Activated CD8-positive, alpha-beta memory T cell treated with anti-CD3 and anti-CD28 coated beads for 48 hours (primary cell): ENCODE measurements around the gene DRC7.
A peak's percentile ranks its signal among the peaks of the same experiment; 100 is the strongest.

Experiments used
- DNase-seq, 3 experiments: peaks; one replicate each; pipeline ENCODE4 v3.0.0-alpha.2; 2020; ENCODE audit warnings: low read depth in 2 of 3, low spot score in 2 of 3

Gene DRC7

DNA sequence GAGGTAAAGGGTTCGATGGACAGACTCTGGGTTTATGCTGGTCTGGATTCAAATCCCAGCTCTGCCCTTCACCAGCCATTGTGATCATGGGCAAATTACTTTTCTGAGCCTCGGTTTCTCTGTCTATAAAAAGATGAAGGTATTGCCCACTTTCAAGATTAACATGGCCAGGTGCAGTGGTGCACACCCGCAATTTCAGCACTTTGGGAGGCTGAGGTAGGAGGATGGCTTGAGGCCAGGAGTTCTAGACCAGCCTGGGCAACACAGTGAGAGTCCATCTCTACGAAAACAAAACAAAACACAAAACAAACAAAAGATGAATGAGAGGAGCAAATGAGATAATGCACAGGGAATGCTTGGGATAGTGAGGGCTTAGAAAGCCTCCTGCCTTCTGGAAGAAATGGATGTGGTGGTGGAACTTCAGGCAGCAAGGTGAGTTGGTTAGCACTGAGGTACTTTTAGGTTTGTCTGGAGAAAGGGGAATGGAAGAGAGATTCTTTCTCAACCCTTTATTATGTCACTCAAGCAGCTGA is 18.0 kb upstream of the DRC7 start:
- DNase-seq, result no peak

DNA sequence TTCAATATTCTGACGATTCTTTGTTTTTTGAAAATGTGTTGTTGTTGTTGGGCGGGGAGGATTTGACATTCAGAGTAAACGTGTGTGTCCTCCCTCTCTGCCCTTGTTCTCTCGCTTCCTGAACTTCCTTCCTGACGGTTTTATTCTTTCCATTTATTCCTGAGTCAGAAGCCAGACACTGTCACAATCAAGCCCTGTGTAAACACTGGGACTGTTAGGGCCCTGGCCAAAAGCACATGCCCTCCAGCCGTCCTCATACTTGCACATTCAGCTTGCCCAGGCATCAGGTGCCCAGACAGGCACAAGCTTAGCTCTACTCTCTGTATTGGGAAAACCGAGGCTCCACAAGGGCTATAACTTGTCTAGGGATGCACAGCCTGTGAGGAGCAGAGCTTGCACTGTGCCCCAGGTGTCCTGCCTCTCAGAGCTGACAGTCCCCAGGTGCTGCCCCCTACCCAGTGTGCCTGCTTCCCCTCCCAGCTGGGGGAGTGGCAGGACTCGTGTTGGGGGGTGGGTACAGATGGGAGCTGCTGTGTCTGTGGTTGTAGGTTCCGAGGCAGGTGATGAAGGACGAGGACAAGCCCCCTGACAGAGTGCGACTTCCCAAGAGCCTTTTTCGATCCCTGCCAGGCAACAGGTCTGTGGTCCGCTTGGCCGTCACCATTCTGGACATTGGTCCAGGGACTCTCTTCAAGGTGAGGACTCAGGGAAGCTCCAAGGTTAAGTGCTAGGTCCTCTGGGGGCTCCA is 16.8 kb upstream of the DRC7 start:
- DNase-seq, result no peak

DNA sequence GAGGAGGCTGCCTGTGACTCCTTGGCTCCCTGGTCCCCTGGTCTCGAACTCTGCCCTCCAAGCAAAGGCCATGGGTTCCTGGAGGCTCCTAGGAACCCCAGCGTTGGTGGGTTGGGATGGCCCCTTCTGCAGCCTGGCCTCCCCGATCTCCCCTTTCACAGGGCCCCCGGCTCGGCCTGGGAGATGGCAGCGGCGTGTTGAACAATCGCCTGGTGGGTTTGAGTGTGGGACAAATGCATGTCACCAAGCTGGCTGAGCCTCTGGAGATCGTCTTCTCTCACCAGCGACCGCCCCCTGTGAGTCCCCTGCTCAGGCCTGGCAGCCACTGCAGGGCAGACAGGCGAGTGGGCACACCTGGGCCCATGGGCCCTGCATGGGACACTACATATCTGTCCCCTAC is 15.6 kb upstream of the DRC7 start:
- no peak for DNase-seq

DNA sequence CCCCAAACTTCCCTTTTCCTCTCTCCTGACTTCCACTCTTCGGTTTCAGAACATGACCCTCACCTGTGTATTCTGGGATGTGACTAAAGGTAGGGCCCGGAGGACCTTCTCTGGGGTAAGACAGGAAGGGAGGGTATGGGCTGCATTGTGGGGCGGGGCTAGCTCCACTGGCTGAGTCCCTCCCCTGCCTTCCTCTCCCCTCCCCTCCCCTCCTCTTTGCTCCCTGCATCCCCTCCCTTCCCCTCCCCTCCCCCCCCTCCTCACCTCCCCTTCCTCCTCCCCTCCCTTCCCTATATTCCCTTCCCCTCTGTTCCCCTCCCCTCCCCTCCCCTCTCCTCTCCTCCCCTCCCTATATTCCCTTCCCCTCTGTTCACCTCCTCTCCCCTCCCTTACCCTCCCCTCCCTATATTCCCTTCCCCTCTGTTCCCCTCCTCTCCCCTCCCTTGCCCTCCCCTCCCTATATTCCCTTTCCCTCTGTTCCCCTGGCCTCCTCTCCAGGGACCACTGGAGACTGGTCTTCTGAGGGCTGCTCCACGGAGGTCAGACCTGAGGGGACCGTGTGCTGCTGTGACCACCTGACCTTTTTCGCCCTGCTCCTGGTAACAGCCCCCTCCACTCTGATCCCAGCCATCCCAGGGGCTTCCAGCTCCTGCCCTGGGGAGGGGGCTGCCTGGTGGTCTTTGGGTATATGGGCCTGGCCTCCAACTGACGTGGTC is 14.7 kb upstream of the DRC7 start:
- DNase-seq, result no peak

DNA sequence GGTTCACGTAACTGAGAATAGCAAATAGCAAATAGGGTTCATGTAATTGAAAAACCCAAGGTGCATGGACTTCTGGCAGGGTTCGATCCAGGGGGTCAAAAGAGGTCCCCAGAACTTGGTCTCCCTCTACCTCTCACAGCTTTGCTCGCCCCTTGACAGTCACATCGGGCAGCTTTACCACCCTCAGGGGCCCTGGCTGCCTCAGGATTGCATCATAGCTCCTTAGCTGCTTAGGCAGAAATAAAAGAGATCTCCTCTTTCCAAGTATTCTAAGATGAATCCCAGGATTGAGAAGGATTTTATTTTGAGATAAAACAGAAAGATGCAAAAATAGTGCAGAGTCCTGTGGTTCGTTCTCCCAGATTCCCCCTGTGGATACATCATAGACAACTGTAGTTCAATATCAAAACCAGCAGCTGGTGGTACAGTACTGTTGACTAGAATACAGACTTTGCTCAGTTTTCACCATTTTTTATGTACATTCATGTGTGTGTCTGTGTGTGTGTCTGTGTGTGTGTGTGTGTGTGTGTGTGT is 13.7 kb upstream of the DRC7 start:
- no peak for DNase-seq

DNA sequence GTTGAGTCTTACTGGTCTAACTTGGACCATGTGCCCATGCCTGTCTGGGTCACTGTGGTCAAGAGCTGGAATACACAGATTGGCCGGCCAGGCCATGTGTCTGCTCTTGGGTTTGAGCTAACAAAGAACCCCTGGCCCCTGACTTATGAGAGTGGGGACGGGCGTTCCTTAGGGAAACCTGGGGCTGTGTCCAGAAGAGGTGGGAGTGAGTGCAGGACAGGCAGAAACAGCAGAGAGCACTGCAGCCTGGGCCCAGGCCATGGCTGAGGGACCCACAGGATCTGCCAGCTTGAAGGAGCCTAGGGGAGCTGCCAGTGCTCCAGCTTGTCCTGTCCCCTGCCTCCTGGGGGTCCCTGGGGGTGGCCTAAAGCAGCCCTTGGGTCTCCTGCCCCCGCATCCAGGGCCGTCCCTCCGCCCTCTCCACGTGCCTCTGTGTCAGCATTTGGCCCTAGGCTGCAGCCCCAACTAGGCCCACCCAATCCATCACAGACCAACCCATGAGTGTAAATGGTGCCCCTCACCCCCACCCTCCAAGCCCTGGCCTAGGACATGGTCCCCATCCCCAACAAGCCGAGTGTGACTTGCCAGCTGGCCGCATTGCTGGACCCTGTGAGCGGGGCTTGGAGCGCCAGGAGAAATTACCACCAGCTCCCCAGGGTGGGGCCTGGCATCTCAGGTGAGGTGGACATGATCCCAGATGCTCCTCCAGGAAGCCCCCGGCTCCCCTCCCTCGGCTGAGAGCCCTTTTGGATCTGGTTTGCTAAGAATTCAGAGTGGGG is 12.5 kb upstream of the DRC7 start:
- DNase-seq, result no peak

DNA sequence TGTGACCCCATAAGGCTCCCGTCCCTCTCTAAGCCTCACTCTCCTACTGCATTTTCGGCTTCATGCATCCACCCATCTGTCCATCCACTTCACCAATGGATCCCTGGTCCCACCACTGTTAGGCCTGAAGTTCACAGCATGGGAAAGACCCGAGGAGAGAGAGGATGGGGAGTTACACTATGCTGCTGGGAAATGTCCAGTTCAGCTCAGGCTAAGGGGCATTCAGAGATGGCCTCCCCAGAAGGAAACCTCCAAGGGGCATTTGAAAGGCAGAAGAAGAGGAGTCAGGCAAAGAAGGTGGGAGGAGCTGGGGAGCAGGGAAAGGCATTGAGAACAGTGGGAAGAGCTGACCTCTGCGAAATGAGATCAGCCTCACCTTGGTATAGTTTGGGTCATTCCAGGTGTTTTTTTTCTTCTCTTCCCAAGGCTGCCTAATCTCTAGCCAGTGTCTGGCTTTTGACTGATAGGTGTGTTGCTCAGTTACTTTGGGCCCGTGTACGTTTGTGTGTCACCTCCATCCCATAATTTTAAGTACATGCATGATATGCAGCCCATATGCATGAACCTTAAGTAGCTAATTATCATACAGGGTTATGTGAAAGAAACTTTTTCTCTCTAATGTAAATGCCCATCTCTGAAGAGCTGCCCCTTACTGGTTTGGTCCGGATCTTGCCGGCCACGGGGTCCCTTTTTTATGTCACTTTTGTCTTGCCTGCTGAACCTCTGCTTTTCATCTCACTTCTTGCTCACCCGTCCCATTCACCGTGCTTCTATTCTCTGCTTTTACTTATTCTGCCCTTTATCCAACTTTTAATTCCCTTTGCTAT is 11.6 kb upstream of the DRC7 start:
- DNase-seq, result no peak

DNA sequence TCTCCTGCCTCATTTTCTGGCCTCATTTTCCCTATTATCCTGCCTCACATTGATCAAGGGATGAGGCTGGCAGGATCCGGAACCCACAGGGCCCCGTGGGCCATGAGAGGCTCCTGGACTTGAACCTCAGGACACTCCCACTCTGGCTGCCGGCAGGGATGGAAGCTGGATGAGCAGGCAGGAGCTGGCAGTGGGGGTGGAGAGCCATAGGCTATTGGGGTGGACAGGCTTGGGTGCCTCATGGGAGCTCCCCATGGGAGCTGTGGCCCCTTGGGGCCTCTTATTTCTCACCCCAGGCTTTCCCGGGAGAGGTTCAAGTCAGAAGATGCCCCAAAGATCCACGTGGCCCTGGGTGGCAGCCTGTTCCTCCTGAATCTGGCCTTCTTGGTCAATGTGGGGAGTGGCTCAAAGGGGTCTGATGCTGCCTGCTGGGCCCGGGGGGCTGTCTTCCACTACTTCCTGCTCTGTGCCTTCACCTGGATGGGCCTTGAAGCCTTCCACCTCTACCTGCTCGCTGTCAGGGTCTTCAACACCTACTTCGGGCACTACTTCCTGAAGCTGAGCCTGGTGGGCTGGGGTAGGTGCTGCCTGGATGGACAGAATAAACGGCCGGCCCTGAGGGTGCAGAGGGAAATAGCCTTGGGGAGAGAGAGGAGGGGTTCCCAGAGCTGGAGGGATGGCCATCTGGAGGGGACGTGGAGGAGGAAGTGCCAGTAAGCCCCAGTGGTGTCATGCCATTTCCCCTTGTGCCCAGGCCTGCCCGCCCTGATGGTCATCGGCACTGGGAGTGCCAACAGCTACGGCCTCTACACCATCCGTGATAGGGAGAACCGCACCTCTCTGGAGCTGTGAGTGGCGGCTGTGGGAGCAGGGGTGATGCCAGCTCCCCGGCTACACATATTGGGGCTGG is 10.7 kb upstream of the DRC7 start:
- DNase-seq, result no peak

DNA sequence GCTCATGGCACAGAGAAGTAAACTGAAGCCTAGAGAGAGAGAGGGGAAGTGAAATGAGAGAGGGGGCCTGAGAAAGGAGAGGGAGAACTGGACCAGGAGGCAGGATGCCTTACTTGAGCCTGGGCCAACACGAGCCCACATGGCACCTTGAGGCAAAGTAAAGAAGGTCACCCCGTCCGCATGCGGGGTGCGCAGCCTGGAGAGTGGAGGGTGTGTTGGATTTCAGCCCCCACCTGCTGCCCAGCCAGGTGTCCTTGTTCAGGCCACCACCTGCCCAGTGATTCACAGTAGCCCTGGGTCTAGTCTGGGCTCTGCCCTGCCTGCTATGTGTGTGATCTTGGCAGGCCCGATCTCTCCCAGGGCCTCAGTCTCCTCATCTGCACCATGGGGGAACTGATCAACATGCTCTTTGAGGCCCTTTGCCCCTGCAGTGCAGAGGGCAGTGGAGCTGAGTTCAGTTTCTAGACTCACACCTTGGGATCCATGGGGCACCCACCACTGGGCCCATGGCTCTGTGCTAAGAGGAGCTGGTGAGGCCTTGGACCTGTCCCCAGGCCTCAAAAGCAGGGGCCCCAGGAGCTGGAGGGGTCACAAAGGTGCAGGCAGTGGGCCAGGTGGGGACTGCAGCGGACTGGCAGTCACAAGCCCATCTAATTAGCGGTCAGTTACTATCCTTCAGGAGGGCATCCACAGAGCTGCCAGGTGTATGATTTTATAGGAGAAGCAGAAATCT is 9.8 kb upstream of the DRC7 start:
- no peak for DNase-seq

DNA sequence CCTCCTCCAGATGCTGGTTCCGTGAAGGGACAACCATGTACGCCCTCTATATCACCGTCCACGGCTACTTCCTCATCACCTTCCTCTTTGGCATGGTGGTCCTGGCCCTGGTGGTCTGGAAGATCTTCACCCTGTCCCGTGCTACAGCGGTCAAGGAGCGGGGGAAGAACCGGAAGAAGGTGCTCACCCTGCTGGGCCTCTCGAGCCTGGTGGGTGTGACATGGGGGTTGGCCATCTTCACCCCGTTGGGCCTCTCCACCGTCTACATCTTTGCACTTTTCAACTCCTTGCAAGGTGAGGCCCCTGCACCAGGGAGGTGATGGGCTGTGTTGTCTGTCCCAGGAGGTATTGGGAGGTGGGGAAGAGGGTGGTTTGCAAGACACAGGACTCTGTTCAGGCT is 9.0 kb upstream of the DRC7 start:
- no peak for DNase-seq

DNA sequence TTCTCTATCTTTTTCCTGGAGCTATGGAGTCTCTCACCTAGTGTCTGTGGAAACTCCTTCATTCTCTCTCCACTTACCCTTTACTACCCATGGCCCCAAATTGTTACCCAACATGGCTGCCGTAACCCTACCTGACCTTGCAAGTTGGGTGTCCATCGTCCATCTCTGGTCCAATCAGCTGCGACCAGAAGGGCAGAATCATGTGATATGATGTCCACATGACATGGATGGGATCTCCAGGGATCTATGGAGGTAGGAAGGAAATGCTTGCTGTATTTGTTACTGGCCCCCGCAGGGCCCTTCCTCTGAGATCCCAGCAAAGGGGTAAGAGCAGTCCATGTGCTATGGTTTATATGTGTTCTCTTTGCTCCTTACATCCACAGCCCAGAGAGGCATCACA is 8.0 kb upstream of the DRC7 start:
- DNase-seq, result no peak

DNA sequence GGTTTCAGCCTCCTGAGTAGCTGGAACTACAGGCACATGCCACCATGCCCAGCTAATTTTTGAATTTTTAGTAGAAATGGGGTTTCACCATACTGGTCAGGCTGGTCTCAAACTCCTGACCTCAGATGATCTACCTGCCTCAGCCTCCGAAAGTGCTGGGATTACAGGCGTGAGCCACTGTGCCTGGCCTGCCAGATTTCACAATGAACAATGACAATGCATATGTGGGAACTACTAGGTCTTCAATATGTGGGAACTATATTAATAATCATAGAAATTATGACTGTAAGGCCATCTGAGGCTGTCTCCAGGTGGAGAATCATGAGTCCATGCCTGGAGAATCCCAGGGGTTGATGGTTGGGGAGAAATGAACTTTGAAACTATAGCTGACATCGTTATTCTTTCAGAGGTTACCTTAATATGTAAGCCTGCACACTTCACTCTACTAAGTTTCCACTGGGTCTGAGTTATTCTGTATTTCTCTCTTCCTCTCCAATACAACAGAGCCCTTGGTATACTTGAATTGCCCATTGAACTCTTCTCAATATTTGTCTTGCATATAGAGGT is 7.2 kb upstream of the DRC7 start:
- no peak for DNase-seq

DNA sequence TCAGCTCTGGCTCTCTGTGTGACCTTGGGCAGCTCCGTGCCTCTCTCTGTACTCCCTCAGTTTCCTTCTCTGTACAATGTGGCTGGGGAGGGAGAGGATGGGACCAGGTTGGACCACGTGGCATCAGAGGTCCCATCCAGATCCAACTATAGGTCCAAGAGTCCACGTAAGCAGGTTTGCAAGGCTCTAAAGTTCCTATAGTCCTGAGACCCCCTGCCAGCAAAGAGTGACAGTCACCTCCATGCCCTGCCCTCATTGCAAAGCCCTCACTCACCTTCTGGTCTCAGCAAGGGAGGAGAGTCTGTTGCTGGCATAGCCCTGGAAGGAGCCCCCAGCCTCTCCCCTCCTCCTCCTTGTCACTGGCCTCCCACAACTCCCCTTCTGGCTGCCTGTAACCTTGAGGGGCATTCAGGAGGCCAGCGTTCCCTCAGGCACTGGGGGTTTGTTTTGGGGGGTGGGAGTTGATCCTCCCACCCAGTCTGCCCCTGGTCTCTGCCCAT is 6.1 kb upstream of the DRC7 start:
- DNase-seq, result no peak

DNA sequence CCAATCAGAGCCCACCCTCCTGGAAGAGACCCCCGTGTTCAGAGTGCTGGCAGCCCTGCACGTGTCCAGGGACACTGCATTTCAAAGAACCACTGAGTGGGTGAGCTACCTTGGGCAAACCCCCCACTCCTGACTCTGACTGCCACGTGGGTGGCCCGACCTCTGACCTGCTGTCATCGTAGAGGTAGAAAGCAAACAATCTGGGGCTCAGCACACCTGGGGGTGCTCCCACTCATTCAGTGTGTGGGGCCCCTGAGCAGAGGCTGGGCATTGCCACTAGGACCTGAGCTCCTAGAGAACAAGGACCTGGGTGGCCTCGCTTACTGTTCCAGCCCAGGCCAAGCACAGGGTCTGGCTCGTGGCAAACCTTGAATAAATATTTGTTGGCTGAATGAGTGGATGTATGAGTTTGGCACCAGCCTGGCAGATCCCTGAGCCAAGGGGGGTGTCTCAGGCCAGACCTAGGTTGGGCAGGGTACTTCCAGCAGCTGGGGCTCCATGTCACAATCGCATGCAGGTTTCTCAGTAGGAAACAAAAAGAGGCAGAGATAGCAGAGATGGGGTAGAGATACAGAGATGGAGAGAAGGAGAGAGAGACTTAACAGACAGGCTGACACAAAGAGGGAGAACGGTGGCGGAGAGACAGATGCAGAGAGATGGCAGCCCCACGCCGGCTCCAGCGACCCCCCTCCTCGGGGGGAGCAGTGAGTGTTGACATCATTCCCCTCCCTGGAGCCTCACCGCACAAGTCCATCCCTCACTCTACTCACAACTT is 5.4 kb upstream of the DRC7 start:
- DNase-seq, result peak in 1 of 3 experiments; percentile 6

DNA sequence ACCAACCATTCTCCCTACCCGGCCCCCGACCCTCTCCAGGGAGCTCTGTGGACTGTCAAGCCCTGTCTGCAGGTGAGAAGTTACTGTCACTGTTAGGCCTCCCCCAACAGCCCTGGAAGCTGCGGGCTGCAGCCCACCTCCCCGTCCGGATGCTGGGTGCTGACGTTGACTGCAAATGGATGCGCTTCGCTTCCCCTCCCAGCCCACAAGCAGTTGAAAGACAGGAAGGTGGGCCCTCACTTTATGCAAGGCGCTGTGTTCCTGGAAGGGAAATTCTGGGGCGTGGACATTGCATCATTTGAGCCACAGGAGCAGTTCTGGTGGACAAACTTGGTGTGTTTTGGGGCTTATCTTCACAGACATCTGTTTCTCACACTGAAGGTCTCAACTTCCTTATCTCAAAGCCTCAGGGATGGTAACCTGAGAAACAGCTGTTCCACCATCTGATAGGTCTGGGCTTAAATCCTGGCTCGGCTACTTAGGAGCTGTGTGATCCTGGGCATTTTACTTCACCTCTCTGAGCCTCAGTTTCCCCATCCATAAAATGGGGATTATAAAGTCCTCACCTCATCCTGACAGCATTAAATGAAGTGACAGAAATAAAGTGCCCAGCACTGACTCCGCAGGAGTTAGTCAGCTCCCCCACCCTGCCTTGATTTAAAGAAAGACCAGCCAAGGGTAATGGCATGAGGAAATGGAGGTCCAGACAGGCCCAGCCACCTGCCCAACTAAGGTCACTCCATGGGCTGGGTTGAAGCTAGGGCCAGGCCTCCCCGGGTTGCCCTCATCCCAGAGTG is 4.6 kb upstream of the DRC7 start:
- DNase-seq, result peak in 2 of 3 experiments; percentile 10 to 22

DNA sequence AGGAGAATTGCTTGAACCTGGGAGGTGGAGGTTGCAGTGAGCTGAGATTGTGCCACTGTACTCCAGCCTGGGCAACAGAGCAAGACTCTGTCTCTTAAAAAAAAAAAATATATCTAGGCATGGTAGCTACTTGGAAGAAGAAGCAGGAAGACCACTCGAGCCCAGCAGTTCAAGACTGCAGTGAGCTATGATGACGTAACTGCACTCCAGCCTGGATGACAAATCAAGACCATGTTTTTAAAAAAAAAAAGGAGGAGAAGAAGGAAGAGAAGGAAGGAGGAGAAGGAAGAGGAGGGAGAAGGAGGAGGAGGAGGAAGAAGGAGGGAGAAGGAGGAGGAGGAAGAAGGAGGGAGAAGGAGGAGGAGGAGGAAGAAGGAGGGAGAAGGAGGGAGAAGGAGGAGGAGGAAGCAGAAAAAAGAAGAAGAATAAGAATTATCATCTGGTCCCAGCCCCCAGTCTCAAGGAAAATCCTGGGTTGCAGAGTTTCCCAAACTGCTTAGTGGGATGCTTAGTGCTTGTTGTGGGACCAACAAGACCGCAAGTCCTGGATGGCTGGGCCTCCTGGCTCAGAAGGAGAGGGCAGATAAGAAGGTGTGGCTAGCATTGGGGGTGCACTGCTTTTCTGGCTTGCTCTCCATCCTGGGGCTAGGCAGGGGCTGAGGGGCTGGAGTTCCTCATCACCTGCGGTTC is 3.7 kb upstream of the DRC7 start:
- DNase-seq, result no peak
